ENCODE measurements around the gene ZNF385B. TPM values are rescaled to one million over a fixed set of nuclear protein-coding genes. Genes with fewer than 3 reads are reported as not detected.

ZNF385B gene
- total and polyA plus RNA-seq, 9 donors, result 4.8 to 20.9 (median 9.1) TPM

DNA sequence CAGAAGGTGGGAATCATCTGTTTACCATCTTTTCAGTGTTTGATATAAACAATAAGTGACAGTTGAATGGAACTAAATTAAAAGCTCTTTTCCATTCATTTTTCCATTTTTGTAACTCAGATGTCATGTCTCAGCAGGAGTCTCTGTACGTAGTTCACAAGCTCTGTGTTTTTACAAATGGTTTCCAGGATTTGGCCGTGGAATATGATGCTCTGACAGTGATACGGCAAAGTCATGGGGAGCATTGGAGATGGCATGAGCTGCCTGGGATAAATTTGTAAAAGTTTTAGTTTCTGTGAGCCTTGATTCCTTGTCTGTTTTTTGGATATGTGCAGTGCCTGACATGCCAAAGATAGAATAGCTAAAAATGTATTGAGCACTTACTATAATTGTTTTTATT is 428.7 kb downstream of the ZNF385B start:
- Histone ChIP-seq H3K27ac (no peak overlapping the region), H3K36me3 (no peaks in the 10 kb centered on the region), H3K4me3 (no peak overlapping the region), H3K27me3 (no peaks in the 10 kb centered on the region), H3K9me3 (no peaks in the 10 kb centered on the region), H3K4me1 (ENCODE audit: insufficient read depth) (peaks cover 2% of the 10 kb centered on the region)
- TF ChIP-seq, protein P1, sequence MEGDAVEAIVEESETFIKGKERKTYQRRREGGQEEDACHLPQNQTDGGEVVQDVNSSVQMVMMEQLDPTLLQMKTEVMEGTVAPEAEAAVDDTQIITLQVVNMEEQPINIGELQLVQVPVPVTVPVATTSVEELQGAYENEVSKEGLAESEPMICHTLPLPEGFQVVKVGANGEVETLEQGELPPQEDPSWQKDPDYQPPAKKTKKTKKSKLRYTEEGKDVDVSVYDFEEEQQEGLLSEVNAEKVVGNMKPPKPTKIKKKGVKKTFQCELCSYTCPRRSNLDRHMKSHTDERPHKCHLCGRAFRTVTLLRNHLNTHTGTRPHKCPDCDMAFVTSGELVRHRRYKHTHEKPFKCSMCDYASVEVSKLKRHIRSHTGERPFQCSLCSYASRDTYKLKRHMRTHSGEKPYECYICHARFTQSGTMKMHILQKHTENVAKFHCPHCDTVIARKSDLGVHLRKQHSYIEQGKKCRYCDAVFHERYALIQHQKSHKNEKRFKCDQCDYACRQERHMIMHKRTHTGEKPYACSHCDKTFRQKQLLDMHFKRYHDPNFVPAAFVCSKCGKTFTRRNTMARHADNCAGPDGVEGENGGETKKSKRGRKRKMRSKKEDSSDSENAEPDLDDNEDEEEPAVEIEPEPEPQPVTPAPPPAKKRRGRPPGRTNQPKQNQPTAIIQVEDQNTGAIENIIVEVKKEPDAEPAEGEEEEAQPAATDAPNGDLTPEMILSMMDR (IDR thresholded peaks at IDR 0.05), result no peak
- TF ChIP-seq EP300 (IDR thresholded peaks at IDR 0.05), result no peak
- no peak for TF ChIP-seq POLR2A (IDR thresholded peaks at IDR 0.05)
- DNase-seq, result no peak
- WGBS, 3 donors, result 89 to 93% (median 90%) methylated on average over 3 of the region's 3 CpGs
- intact Hi-C loops (cut with DNase I), result no loop called here

DNA sequence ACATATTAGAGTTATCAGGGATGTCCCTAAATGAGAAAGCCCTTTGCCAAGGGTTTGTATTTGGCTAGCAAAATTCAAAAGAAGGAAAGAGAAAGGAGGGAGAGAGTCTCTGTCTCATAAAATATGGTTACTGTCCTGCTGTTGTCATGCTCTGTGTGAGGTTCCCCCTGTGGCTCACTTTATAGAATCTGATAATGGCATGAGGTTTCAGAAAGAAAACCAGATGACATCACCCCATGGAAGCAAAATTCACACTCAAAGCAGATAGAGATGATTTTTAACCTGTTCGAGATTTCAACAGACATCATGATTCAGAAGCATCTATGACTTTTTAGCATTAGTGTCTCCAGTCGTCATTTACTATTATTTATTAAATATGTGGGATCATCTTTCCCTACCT is 431.8 kb downstream of the ZNF385B start:
- H3K27ac ChIP-seq, result no peak overlapping the region
- H3K9me3 ChIP-seq, result no peaks in the 10 kb centered on the region
- H3K27me3 ChIP-seq, result no peaks in the 10 kb centered on the region
- no peak for DNase-seq
- TF ChIP-seq, protein P1 (IDR thresholded peaks at IDR 0.05), result no peak
- no peak for TF ChIP-seq POLR2A (IDR thresholded peaks at IDR 0.05)
- no peak for TF ChIP-seq EP300 (IDR thresholded peaks at IDR 0.05)
- peaks cover 2% of the 10 kb centered on the region for H3K4me1 ChIP-seq (ENCODE audit: insufficient read depth)
- intact Hi-C loops (cut with DNase I), result loop anchor here in 2 of 4 donors (10.0 kb wide), 2 partner anchors 185 to 315 kb away; no protein-coding TSS in a partner anchor
- H3K36me3 ChIP-seq, result no peaks in the 10 kb centered on the region
- H3K4me3 ChIP-seq, result no peak overlapping the region
- 86 to 87% (median 86%) methylated on average over 2 of the region's 2 CpGs for WGBS, 3 donors

DNA sequence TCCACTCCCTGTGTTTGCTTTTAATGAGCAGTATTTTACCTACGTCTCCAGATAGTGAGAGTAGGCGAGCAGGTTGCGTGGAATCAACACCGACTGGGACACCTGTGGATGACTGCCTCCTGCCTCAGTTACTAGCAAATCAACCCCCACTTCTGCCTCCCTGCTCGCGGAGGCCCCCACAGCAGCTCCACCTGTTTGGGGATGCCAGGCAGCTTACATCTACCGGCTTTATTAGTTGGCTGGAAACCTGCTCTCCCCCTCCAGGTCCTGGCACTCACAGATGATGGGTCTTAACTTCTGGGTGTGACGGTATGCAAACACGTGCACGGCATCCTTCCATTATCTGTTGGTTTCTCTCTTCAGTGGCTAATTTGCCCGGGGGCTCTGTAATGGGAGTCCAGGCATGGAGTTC is 432.3 kb downstream of the ZNF385B start:
- H3K27me3 ChIP-seq, result no peaks in the 10 kb centered on the region
- H3K36me3 ChIP-seq, result no peaks in the 10 kb centered on the region
- TF ChIP-seq POLR2A (IDR thresholded peaks at IDR 0.05), result no peak
- TF ChIP-seq, protein P1 (IDR thresholded peaks at IDR 0.05), result no peak
- TF ChIP-seq EP300 (IDR thresholded peaks at IDR 0.05), result no peak
- H3K4me3 ChIP-seq, result no peak overlapping the region
- no peaks in the 10 kb centered on the region for H3K9me3 ChIP-seq
- intact Hi-C loops (cut with DNase I), result loop anchor here in 2 of 4 donors (10.0 kb wide), 2 partner anchors 186 to 316 kb away; no protein-coding TSS in a partner anchor
- H3K27ac ChIP-seq, result peak overlapping the region in 1 of 2 donors; percentile 31
- peaks cover 2% of the 10 kb centered on the region for H3K4me1 ChIP-seq (ENCODE audit: insufficient read depth)
- peak in 2 of 5 donors; percentile 12 to 29 for DNase-seq
- WGBS, 3 donors, result 19 to 39% (median 21%) methylated on average over 11 of the region's 11 CpGs

DNA sequence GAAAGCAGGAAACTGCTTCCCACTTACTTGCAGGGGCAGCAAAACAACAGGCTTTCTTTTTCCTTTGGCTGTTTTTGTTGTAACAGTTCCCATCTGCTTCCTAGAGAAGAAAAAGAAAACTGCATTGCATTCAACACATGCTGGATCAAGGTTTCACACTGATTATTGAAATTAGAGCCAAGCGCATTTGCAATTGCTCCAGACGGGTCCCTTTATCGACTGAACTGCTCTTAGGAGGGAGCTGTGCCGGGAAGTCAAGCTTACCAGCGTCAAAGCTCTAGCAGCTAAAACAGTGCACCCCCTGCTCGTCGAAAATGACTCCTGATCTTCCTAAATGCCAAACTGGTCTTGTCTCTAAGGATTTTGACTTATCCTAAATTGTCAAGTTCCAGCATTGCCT is 432.8 kb downstream of the ZNF385B start:
- 1 to 5% (median 1%) methylated on average over 7 of the region's 7 CpGs for WGBS, 3 donors
- TF ChIP-seq, protein P1 (IDR thresholded peaks at IDR 0.05), result no peak
- TF ChIP-seq POLR2A (IDR thresholded peaks at IDR 0.05) (no peak), EP300 (IDR thresholded peaks at IDR 0.05) (no peak)
- Histone ChIP-seq H3K27me3 (no peaks in the 10 kb centered on the region), H3K4me3 (no peak overlapping the region), H3K27ac (peak overlapping the region in 1 of 2 donors; percentile 31), H3K36me3 (no peaks in the 10 kb centered on the region), H3K9me3 (no peaks in the 10 kb centered on the region), H3K4me1 (ENCODE audit: insufficient read depth) (peaks cover 2% of the 10 kb centered on the region)
- peak in 4 of 5 donors; percentile 20 to 31 (median 24) for DNase-seq
- intact Hi-C loops (cut with DNase I), result loop anchor here in 2 of 4 donors (10.0 kb wide), 2 partner anchors 186 to 316 kb away; no protein-coding TSS in a partner anchor

All from ovary (tissue), 9 donors.